GM21576 (cell line): ENCODE data around the gene BARX1.

Source experiments
- ATAC-seq: cut with Tn5 transposase; IDR thresholded peaks from one replicate; pipeline ENCODE4 v1.9.1; 2021; ENCODE audit warnings: mild to moderate bottlenecking, moderate library complexity; ENCODE audit not compliant: unreplicated experiment

The BARX1 gene

GRCh38 chr9:93902780-93903655 lies 52.1 kb downstream of the BARX1 start:
- no peak for ATAC-seq

- no peak for ATAC-seq
These were observed 52.9 kb downstream of the BARX1 start for GRCh38 chr9:93902051-93902779.
